ENCODE measurements around the gene DCTPP1.
A peak's percentile ranks its signal among the peaks of the same experiment; 100 is the strongest.

GRCh38 chr16:30429678-30430427, at the start of gene DCTPP1:
- TF ChIP-seq CTCF (conservative IDR thresholded peaks at IDR 0.05) (peak; percentile 91), EZH2 (IDR thresholded peaks at IDR 0.05; ENCODE audit: low read depth) (no peak)

Measured in PC-9 (cell line).